IPS-18c (cell line): ENCODE results near the gene DDX47.
A peak's percentile ranks its signal among the peaks of the same experiment; 100 is the strongest.

ENCODE experiments used
- H3K4me3 ChIP-seq: 2 replicates; pipeline ENCODE4 v1.7.0; 2013; ENCODE audit warnings: low read depth, mild to moderate bottlenecking, low read length, moderate library complexity; ENCODE audit not compliant: insufficient read depth
- H3K9me3 ChIP-seq: one replicate; pipeline ENCODE4 v1.6.1; 2013; ENCODE audit warnings: mild to moderate bottlenecking, low read length, moderate library complexity; ENCODE audit not compliant: control insufficient read depth, insufficient read depth

Gene DDX47

GRCh38 chr12:12813120-12814101 is at the start of gene DDX47:
Gene DDX47 (plus strand): TSS chr12:12813346. CDS start chr12:12813368, 22 bp downstream.
- Histone ChIP-seq H3K9me3 (no peaks in the 10 kb centered on the region), H3K4me3 (peak within 1 kb of the TSS; percentile 99)

- H3K4me3 ChIP-seq, result no peak overlapping the region
- no peaks in the 10 kb centered on the region for H3K9me3 ChIP-seq
Observed at GRCh38 chr12:12764824-12765223, 48.3 kb upstream of the DDX47 start.

- Histone ChIP-seq H3K9me3 (no peaks in the 10 kb centered on the region), H3K4me3 (no peak overlapping the region)
Observed at GRCh38 chr12:12770262-12770661, 42.9 kb upstream of the DDX47 start.

GRCh38 chr12:12774791-12775190 is 38.4 kb upstream of the DDX47 start:
- no peaks in the 10 kb centered on the region for H3K9me3 ChIP-seq

GRCh38 chr12:12776261-12776660 is 36.9 kb upstream of the DDX47 start:
- no peaks in the 10 kb centered on the region for H3K9me3 ChIP-seq
- no peak overlapping the region for H3K4me3 ChIP-seq

More at GRCh38 chr12:12774791-12775190, 38.4 kb upstream of the DDX47 start:
- no peak overlapping the region for H3K4me3 ChIP-seq

GRCh38 chr12:12777092-12777491 is 36.1 kb upstream of the DDX47 start:
- H3K9me3 ChIP-seq, result no peaks in the 10 kb centered on the region

GRCh38 chr12:12779007-12779406 is 34.1 kb upstream of the DDX47 start:
- no peaks in the 10 kb centered on the region for H3K9me3 ChIP-seq
- H3K4me3 ChIP-seq, result no peak overlapping the region

More at GRCh38 chr12:12777092-12777491, 36.1 kb upstream of the DDX47 start:
- H3K4me3 ChIP-seq, result no peak overlapping the region

- H3K4me3 ChIP-seq, result no peak overlapping the region
Observed at GRCh38 chr12:12779529-12779928, 33.6 kb upstream of the DDX47 start.

GRCh38 chr12:12784116-12784515 is 29.0 kb upstream of the DDX47 start:
- Histone ChIP-seq H3K4me3 (no peak overlapping the region), H3K9me3 (no peaks in the 10 kb centered on the region)

More at GRCh38 chr12:12779529-12779928, 33.6 kb upstream of the DDX47 start:
- no peaks in the 10 kb centered on the region for H3K9me3 ChIP-seq

GRCh38 chr12:12784911-12785814 is 28.0 kb upstream of the DDX47 start, which contains the start of gene APOLD1:
Gene APOLD1 (plus strand): TSS chr12:12785659. CDS start chr12:12785692, 33 bp downstream.
- Histone ChIP-seq H3K9me3 (no peaks in the 10 kb centered on the region), H3K4me3 (peak within 1 kb of the TSS; percentile 49)

- H3K4me3 ChIP-seq, result peak overlapping the region; percentile 49
- no peaks in the 10 kb centered on the region for H3K9me3 ChIP-seq
Observed at GRCh38 chr12:12786351-12786705, 26.8 kb upstream of the DDX47 start.

GRCh38 chr12:12786706-12787601 is 26.2 kb upstream of the DDX47 start:
- Histone ChIP-seq H3K4me3 (peak overlapping the region; percentile 49), H3K9me3 (no peaks in the 10 kb centered on the region)

GRCh38 chr12:12788131-12788530 is 25.0 kb upstream of the DDX47 start:
- Histone ChIP-seq H3K4me3 (no peak overlapping the region), H3K9me3 (no peaks in the 10 kb centered on the region)

GRCh38 chr12:12788675-12789368 is 24.3 kb upstream of the DDX47 start:
- H3K9me3 ChIP-seq, result no peaks in the 10 kb centered on the region
- no peak overlapping the region for H3K4me3 ChIP-seq

- Histone ChIP-seq H3K9me3 (no peaks in the 10 kb centered on the region), H3K4me3 (no peak overlapping the region)
Observed at GRCh38 chr12:12790956-12791355, 22.2 kb upstream of the DDX47 start.

GRCh38 chr12:12791756-12792369 is 21.3 kb upstream of the DDX47 start:
- Histone ChIP-seq H3K4me3 (no peak overlapping the region), H3K9me3 (no peaks in the 10 kb centered on the region)
